KMS-11 (cell line): Measurements from ENCODE around the gene PUSL1.

Experiments
- H2AFZ ChIP-seq: fragments of 200-600 bp; sonication (generic); 2 replicates; pipeline ENCODE4 v1.6.1; 2016; ENCODE audit warnings: antibody characterized with exemption, mixed run types, low read depth
- H3K27ac ChIP-seq: fragments of 200-600 bp; sonication (generic); 2 replicates; pipeline ENCODE4 v1.6.1; 2016; ENCODE audit warnings: mild to moderate bottlenecking, mixed run types
- H3K27me3 ChIP-seq: fragments of 200-600 bp; sonication (generic); 2 replicates; pipeline ENCODE4 v1.6.1; 2017; ENCODE audit warnings: mild to moderate bottlenecking, low read depth, mixed run types, moderate library complexity; ENCODE audit not compliant: insufficient read depth
- H3K36me3 ChIP-seq: fragments of 200-600 bp; sonication (generic); 2 replicates; pipeline ENCODE4 v1.6.1; 2017; ENCODE audit warnings: mild to moderate bottlenecking, mixed run types; ENCODE audit not compliant: insufficient read depth
- H3K4me1 ChIP-seq: fragments of 200-600 bp; sonication (generic); 2 replicates; pipeline ENCODE4 v1.6.1; 2016; ENCODE audit warnings: mild to moderate bottlenecking, low read depth, mixed run types; ENCODE audit not compliant: poor library complexity, severe bottlenecking
- H3K4me2 ChIP-seq: fragments of 200-600 bp; sonication (generic); 2 replicates; pipeline ENCODE4 v1.7.0; 2016; ENCODE audit warnings: mild to moderate bottlenecking, mixed run types
- H3K4me3 ChIP-seq: fragments of 200-600 bp; sonication (generic); IDR thresholded peaks from 2 replicates; pipeline ENCODE4 v1.6.1; 2017; ENCODE audit warnings: low read depth, low read length, mixed read lengths; ENCODE audit not compliant: insufficient read depth
- H3K79me2 ChIP-seq: fragments of 200-600 bp; sonication (generic); 2 replicates; pipeline ENCODE4 v1.6.1; 2016; ENCODE audit warnings: low read depth, mixed run types; ENCODE audit not compliant: insufficient read depth
- H3K9ac ChIP-seq: fragments of 200-600 bp; sonication (generic); 2 replicates; pipeline ENCODE4 v1.6.1; 2016; ENCODE audit warnings: mild to moderate bottlenecking, mixed run types
- H4K20me1 ChIP-seq: fragments of 200-600 bp; sonication (generic); 2 replicates; pipeline ENCODE4 v1.6.1; 2016; ENCODE audit warnings: mild to moderate bottlenecking, mixed run types; ENCODE audit not compliant: insufficient read depth
- TF ChIP-seq, protein P1 (sequence below): fragments of 200-600 bp; sonication (generic); conservative IDR thresholded peaks from 2 replicates; pipeline ENCODE4 v1.6.1; 2017; ENCODE audit warnings: low read depth, mild to moderate bottlenecking, antibody characterized with exemption, low read length, moderate library complexity, mixed read lengths

The PUSL1 gene

GRCh38 chr1:1354271-1355247, 46.2 kb downstream of the PUSL1 start:
- Histone ChIP-seq H3K4me1 (peaks cover 18% of the 10 kb centered on the region), H3K27me3 (no peaks in the 10 kb centered on the region; the same call in 1 of the 2 replicates), H3K9ac (no peak overlapping the region), H3K27ac (no peak overlapping the region), H3K79me2 (no peaks in the 10 kb centered on the region), H3K4me3 (no peak overlapping the region), H3K4me2 (no peak overlapping the region), H3K36me3 (no peaks in the 10 kb centered on the region), H4K20me1 (no peaks in the 10 kb centered on the region), H2AFZ (no peak overlapping the region)
- TF ChIP-seq, protein P1, sequence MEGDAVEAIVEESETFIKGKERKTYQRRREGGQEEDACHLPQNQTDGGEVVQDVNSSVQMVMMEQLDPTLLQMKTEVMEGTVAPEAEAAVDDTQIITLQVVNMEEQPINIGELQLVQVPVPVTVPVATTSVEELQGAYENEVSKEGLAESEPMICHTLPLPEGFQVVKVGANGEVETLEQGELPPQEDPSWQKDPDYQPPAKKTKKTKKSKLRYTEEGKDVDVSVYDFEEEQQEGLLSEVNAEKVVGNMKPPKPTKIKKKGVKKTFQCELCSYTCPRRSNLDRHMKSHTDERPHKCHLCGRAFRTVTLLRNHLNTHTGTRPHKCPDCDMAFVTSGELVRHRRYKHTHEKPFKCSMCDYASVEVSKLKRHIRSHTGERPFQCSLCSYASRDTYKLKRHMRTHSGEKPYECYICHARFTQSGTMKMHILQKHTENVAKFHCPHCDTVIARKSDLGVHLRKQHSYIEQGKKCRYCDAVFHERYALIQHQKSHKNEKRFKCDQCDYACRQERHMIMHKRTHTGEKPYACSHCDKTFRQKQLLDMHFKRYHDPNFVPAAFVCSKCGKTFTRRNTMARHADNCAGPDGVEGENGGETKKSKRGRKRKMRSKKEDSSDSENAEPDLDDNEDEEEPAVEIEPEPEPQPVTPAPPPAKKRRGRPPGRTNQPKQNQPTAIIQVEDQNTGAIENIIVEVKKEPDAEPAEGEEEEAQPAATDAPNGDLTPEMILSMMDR = no peak

- TF ChIP-seq, protein P1 = no peak
- no peaks in the 10 kb centered on the region for H3K79me2 ChIP-seq
- no peak overlapping the region for H2AFZ ChIP-seq
- H3K4me1 ChIP-seq = peaks cover 18% of the 10 kb centered on the region
- H3K36me3 ChIP-seq = no peaks in the 10 kb centered on the region
- H3K4me2 ChIP-seq = no peak overlapping the region
- H3K27ac ChIP-seq = no peak overlapping the region
- no peaks in the 10 kb centered on the region; the same call in 1 of the 2 replicates for H3K27me3 ChIP-seq
- no peaks in the 10 kb centered on the region for H4K20me1 ChIP-seq
- H3K9ac ChIP-seq = no peak overlapping the region
- no peak overlapping the region for H3K4me3 ChIP-seq
These were observed 47.0 kb downstream of the PUSL1 start for GRCh38 chr1:1355416-1355815.

DNA sequence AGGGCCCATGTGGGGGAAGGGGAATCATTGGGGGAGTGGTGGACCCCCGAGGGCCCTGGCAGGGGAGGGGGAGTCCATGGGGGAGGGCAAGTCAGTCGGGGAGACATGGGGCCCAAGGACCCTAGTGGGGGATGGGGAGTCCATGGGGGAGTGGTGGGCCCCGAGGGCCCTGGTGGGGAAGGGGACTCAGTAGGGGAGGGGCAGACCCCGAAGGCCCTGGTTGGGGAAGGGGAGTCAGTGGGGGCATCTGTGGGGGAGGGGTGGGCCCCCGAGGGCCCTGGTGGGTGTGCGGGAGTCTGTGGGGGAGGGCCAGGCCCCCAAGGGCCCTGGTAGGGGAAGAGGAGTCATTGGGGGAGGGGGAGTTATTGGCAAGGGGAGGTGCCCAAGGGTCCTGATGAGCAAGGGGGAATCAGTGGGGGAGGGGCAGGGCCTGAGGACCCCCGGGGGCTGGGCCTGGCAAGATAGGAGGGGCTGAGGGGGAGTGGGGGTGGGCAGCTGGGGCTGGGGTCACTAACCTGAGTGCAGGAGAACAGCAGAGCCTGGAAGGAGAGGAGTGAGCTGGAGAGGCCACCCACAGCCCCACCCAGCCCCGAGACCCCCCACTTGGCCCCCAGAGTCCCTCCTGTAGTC, 47.9 kb downstream of the PUSL1 start:
- Histone ChIP-seq H2AFZ (no peak overlapping the region), H3K4me3 (no peak overlapping the region), H3K36me3 (no peaks in the 10 kb centered on the region), H3K79me2 (no peaks in the 10 kb centered on the region), H3K4me1 (peaks cover 18% of the 10 kb centered on the region), H3K27me3 (no peaks in the 10 kb centered on the region; the same call in 1 of the 2 replicates), H3K27ac (no peak overlapping the region), H3K4me2 (no peak overlapping the region), H3K9ac (no peak overlapping the region), H4K20me1 (no peaks in the 10 kb centered on the region)
- TF ChIP-seq, protein P1 = no peak

GRCh38 chr1:1356796-1357401, 48.5 kb downstream of the PUSL1 start:
- Histone ChIP-seq H2AFZ (no peak overlapping the region), H3K27me3 (peaks cover 3% of the 10 kb centered on the region; the same call in 1 of the 2 replicates), H4K20me1 (no peaks in the 10 kb centered on the region), H3K4me2 (no peak overlapping the region), H3K27ac (no peak overlapping the region), H3K4me1 (peaks cover 14% of the 10 kb centered on the region), H3K9ac (no peak overlapping the region), H3K79me2 (no peaks in the 10 kb centered on the region), H3K4me3 (no peak overlapping the region), H3K36me3 (no peaks in the 10 kb centered on the region)
- TF ChIP-seq, protein P1 = no peak
